NCI-H1930 (cell line): ENCODE measurements around the gene RING1.

Experiments
- DNase-seq, 2 experiments: peaks; one replicate each; lab custom pipeline; 2025; lab: John Stamatoyannopoulos, UW

RING1 gene

DNA sequence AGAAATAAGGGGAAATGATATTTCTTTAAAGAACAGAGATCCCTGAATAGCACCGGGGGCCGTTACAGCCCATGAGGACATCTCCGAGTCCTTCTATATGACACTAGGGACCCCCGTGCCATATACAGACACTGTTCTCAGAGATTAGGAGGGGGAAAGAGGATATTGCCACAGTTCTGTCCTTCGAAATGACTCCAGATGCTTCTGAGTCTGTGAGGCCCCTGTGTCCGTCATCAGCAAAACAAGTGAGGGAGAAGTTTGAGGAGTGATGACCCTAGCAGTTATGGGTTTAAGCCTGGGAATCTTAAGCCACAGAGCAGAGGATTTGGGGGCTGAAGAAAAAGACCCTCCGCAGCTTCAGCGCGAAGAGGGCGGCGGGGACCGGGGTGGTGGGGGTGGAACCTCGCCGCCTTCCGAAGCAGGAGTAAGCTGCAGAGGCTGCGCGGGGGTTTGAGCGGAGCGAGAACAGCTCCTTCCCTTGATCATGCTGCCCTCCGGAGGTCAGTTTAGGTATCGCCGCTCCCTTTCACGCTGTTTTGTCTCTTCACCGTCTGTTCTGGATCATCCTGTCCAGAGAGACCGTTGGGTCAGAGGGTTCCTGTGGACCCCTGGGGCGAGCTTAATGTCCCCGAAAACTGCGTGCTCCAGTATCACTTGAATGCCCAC is 39.8 kb downstream of the RING1 start:
- peak; percentile 63 to 74 for DNase-seq

GRCh38 chr6:33248643-33248931 is 40.3 kb downstream of the RING1 start:
- no peak for DNase-seq

DNA sequence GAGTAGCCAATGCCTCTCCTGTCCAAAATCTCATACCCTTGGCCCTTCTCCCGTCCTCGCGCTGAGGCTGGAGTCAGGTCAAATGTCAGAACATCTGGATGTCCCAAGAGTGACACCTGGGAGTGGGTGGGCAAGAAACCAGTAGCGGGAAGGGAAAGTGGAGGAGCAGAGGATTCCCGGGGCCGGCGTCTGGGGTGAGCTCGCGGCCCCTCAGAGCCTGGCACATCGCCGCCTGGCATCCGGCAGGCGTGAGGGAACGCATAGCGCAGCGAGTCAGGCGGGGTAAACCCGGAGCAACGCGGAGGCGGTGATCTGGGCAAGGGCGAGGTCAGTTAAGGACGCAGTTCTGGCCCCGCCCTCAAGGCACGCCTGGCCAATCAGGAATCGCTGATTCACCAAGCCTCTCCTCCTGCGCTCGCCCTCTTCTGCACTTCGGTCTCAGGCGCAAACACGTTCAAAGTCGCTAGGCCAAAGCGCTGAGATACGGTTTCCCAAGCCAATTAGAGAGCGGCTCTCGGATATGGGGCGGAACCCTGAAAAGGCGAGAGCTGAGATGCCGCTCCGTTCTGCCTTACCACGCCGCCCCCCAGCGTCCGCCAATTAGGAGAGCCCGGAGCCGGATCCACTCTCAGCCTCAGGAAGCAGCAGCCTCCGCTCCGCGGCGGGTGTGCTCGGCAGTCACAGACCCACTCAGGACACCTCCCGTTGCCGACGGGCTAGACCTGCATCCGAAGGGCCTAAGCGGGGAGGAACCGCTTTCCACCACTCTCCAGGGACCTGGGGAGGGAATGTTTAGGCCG is 40.8 kb downstream of the RING1 start:
- peak; percentile 92 to 96 for DNase-seq

DNA sequence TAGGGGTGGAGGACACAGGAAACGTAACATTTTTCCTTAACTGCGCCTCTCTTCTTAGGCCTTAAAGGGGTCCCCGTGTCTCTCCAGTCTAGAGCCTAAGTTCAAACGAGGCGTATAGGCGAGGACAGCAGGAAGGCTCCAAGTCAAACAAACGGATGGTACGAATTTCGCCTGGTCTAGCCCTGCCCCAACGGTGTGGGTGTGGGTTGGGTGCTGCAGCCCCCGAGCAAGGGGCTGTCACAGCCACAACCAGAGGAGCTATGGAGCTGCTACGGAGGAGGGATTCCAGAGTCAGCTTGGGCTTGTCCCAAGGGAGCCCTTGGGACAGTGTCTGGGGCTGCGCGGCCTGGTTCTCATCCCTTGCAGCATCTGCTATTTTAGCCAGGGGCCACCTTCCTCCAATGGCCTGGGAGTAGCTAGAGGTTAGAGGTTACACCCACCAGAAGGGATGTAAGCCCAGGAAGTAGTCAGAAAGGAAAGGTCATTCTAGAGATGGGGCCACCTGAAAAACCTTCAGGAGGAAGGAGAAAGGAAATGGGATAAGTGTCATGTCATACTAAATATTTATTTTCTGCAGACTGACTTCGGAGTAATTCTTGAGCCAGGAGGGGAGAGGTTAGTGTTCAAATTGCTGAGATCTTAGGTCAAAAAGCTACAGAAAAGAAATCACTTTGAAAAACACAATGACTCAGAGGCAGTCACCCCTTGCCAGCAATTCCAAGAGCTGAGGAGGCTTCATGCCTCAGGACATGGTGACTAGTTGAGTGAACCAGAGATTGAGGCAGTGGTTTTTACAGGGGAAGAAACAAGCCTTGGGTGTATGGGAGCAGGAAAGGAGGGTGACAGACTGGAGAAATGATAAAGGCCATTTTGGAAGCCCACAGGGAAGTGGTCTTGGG is 41.7 kb downstream of the RING1 start:
- no peak for DNase-seq

DNA sequence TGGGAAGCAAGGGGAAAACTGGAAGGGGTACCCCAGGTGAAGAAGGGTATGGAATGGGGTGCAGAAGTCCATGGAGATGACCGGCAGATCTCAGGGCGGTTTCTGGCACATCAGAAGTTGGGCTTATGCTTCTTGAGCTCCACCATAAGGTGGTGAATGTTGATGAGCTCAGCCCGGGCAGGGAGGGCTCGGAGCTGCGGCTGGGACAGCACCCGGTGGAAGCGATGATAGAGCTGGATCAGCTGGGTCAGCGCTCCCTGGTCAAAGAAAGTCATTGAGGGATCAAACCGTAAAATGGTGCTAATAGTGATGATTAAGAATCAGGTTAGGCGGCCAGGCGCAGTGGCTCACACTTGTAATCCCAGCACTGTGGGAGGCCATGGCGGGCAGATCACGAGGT is 42.4 kb downstream of the RING1 start:
- DNase-seq = no peak

DNA sequence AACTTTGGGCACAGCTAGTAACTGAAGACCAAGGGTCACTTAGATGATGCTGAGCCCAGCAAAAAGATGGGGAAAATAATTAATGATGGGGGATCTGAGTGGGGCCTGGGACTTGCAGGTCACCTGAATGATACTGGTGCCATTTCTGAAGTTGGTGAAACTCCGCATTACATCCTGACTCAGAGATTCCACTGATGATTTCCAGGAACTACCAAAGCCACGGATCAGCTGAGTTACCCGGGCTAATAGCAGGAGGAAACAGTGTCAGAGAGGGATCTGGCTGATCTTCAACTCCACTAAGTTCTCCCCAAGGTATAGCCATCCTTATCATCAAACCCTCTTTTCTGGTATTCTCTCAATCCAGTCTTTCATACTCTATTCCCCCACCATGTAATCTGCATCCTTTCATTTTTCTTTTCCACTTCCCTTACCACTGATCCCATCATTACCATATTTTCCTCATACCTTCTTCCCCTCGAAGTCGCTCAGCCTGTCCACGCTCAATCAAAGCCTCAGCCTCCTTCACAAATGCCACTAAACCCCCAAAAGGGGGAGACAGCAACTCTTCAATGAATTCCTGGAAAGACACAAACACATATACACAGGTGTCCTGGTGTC is 43.2 kb downstream of the RING1 start:
- DNase-seq = no peak

DNA sequence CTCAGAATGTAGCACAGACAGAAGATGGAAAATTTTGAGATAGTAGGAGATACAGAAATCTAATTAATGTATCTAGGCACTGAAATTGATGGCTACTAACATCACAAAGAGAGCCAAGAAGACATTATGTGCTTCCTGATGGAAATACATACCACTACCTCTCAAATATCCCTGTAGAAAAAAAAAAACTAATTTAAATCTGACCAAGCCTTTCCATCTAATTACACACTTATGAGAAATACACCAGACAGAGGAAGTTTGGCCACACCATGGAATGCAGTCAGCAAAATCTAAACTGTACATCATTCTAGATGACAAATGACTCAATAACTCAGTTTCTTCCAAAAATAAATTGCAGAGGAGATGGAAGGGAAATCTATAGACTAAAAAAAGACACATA is 44.5 kb downstream of the RING1 start:
- DNase-seq = no peak

DNA sequence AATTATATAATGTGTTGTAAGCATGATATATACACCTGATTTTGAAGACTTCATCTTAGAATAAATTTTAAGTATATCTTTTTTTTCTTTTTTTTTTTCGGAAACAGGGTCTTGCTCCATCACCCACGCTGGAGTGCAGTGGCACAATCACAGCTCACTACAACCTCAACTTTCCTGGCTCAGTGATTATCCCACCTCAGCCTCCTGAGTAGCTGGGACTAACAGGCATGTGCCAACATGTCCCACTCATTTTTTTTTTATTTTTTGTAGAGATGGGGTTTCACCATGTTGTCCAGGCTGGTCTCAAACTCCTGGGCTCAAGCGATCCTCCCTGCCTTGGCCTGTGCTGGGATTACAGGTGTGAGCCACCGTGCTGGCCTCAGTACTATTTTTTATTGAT is 46.3 kb downstream of the RING1 start:
- no peak for DNase-seq

DNA sequence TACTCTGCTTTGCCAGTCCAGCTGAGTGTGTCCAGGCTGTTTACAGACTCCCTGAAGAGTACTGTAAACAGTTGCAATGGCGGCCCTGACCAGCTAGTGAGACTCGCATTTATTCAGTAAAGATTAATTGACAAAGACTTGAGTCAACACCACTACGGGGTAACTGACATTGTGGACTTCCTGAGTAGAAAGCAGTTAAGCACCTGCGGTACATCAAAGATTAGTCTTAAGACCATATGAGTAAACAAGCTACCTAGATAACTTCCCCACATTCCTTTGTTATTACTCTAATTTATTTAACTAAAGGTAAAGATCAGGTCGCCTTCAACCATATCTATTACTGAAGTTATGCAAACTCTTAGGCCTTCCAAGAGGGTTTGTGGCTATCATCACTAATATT is 50.7 kb downstream of the RING1 start:
- DNase-seq = no peak
